NCI-H2029 treated with DMSO at 0.1 percent for 48 hours (cell line): ENCODE measurements around the gene HMOX1.
"Not testable (repeated sequence)": the region's sequence is repeated elsewhere in the genome, so short reads cannot be mapped to it uniquely, and the experiment has no call there.

ENCODE experiments used
- DNase-seq: peaks from one replicate; lab custom pipeline; 2025; lab: John Stamatoyannopoulos, UW

Gene HMOX1

GRCh38 chr22:35380013-35380412 lies 883 bp upstream of the HMOX1 start:
- DNase-seq, result no peak

- DNase-seq, result no peak
These were observed 621 bp downstream of the HMOX1 start for GRCh38 chr22:35381424-35382009.

DNA sequence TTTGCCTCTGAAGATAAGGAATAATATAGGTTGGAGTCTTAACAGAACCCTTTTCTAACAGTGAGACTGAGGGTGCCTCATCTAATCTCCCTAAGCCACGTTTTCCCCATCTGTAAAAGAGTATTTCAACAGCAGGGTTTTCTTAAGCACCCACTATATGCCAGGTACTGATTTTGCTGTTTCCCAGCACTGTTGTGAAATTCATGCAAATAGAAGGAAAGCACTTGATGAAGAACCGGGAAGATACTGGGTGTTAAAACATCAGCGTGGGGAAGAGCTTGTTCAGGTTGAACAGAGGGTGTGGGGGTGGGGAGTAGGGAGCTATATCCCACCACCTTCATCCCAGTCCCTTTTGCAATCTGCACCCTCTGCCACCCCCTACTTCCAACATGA lies 2.8 kb downstream of the HMOX1 start:
- no peak for DNase-seq

- DNase-seq, result no peak
These were observed 3.6 kb downstream of the HMOX1 start for GRCh38 chr22:35384527-35384926.

DNA sequence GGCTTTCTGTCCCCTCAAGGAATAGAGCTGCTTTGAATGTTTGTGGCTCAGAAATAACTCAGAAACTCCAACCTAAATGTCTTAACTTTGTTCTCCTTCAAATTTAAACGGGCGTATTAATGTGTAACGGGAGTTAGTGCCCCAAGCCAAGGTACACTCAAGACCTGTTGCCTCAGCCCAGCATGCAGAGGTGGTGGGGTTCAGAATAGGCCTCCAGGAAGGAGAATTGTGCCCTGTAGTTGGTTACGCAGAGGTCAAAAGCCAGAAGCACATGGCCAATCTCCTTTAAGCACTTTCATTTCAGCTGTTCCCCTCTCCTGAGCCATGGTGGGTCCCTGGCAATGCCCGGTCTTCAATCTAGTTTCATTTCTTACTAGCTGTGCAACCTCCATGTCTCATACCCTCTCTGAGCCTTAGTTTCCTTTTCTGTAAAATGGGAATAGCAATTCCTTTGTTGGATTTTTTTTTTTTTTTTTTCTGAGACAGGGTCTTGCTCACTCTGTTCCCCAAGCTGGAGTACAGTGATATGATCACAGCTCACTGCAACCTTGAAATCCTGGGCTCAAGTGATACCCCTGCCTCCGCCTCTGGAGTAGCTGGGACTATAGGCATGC lies 4.2 kb downstream of the HMOX1 start:
- no peak for DNase-seq

DNA sequence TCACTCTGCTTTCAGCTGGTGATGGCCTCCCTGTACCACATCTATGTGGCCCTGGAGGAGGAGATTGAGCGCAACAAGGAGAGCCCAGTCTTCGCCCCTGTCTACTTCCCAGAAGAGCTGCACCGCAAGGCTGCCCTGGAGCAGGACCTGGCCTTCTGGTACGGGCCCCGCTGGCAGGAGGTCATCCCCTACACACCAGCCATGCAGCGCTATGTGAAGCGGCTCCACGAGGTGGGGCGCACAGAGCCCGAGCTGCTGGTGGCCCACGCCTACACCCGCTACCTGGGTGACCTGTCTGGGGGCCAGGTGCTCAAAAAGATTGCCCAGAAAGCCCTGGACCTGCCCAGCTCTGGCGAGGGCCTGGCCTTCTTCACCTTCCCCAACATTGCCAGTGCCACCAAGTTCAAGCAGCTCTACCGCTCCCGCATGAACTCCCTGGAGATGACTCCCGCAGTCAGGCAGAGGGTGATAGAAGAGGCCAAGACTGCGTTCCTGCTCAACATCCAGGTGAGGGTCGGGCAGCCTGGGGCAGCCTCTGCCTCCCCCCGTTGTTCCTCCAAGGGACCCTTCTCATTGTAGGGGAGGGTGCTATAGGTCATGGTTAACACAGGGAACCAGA lies 5.9 kb downstream of the HMOX1 start:
- no peak for DNase-seq

DNA sequence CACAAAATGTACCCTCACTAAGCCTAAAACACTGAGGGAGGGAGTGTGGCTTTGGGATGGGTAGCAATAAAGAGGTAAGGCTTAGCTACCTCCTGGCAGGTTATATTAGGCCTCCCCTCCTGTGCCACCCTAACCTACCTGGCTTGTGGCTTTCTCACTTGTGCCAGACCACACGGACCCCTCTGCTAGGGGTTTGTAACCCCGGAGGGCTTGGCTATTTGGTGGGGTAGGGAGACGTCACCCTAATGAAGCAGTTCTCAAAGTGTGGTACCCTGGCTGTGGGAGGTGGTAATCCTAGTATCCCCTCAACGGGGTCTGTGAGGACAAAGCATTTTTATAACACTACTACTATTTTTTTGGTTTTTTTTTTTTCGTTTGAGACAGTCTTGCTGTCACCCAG lies 10.0 kb downstream of the HMOX1 start:
- no peak for DNase-seq

- DNase-seq, result no peak
These were observed 11.5 kb downstream of the HMOX1 start for GRCh38 chr22:35392357-35392756.

DNA sequence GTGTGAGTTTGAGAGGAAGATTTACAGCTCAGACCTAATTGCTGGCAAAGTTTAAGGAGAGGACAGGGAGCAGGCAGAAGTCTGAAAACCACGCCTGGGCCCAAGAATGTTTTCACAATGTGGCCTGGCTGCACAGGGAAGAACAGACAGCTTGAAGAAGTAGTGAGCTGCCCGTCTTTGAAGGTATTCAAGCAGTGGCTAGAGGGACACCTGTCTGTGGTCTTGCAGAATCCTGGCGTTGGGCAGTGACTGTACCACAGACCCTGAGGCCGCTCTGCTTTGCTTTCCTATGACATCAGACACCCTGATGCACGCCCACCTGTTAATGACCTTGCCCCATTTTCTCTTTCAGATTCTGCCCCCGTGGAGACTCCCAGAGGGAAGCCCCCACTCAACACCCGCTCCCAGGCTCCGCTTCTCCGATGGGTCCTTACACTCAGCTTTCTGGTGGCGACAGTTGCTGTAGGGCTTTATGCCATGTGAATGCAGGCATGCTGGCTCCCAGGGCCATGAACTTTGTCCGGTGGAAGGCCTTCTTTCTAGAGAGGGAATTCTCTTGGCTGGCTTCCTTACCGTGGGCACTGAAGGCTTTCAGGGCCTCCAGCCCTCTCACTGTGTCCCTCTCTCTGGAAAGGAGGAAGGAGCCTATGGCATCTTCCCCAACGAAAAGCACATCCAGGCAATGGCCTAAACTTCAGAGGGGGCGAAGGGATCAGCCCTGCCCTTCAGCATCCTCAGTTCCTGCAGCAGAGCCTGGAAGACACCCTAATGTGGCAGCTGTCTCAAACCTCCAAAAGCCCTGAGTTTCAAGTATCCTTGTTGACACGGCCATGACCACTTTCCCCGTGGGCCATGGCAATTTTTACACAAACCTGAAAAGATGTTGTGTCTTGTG lies 12.5 kb downstream of the HMOX1 start:
- no peak for DNase-seq

GRCh38 chr22:35394011-35394312 lies 13.1 kb downstream of the HMOX1 start:
- DNase-seq, result no peak

GRCh38 chr22:35394810-35395563 lies 14.1 kb downstream of the HMOX1 start:
- no peak for DNase-seq

DNA sequence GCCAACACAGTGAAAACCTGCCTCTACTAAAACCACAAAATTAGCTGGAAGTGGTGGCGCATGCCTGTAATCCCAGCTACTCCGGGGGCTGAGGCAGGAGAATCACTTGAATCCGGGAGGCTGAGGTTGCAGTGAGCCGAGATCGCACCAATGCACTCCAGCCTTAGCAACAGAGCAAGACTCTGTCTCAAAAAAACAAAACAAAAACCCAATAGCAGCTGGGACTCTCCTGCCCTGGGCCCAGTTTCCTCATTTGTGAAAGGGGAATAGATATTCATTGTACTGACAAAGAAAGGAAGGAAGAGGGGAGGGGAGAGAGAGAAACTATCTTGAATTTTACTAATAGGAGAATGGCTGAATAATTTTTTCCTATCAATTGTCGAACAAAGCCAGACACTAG lies 15.7 kb downstream of the HMOX1 start:
- DNase-seq, result not testable (repeated sequence)

DNA sequence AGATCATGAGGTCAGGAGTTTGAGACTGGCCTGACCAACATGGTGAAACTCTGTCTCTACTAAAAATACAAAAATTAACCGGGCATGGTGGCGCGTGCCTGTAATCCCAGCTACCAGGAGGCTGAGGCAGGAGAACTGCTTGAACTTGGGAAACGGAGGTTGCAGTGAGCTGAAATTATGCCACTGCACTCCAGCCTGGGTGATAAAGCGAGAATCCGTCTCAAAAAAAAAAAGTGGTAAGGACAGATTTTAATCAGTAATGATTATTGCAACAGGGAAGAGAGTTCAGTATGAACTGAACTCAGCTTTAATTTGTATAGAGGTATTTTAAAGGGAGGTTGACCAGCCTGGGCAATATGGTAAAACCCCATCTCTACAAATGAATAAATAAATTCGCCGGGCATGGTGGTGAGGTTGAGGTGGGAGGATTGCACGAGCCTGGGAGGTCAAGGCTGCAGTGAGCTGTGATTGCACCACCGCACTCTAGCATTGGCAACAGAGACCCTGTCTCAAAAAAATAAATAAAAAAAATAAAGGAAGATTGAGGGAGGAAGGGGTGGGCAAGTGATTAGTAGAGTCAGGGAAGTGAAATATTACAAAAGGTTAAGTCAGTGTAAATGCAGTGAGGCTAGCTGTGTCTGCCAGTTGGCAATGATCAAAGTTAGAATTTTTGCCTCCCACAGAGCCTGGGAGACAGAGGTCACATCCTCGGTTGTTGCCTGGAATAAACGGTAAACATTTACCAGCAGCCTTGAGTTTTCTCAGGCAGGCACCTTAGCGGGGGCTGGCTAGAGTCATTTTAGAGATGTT lies 16.4 kb downstream of the HMOX1 start:
- no peak for DNase-seq

- DNase-seq, result no peak
These were observed 17.7 kb downstream of the HMOX1 start for GRCh38 chr22:35398591-35398973.

GRCh38 chr22:35399114-35399677 lies 18.3 kb downstream of the HMOX1 start:
- peak; percentile 9 for DNase-seq

- peak; percentile 90 for DNase-seq
These were observed 19.0 kb downstream of the HMOX1 start, which contains the start of gene MCM5 for GRCh38 chr22:35399678-35400500. TSS of gene MCM5 (plus strand) at chr22:35400140. CDS start at chr22:35400439, 299 bp downstream.

- no peak for DNase-seq
These were observed 19.6 kb downstream of the HMOX1 start for GRCh38 chr22:35400501-35400790.

DNA sequence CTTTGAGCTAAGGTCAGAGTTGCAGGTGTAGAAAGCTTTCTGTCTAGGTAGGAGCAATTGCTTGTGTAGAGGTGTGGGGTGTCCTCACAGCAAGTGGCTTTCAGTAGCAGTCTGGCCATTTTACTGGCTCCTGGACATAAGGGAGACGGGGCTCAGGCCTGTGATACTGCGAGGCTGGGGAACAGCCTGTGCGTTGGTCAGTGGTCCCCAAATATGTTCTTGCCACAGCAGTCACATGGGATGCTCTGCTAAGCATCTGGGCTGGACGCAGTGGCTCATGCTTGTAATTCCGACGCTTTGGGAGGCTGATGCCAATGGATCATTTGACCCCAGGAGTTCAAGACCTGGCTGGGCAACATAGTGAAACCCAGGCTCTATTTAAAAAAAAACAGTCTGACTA lies 21.0 kb downstream of the HMOX1 start:
- DNase-seq, result no peak

- DNase-seq, result no peak
These were observed 22.5 kb downstream of the HMOX1 start for GRCh38 chr22:35403356-35403755.

DNA sequence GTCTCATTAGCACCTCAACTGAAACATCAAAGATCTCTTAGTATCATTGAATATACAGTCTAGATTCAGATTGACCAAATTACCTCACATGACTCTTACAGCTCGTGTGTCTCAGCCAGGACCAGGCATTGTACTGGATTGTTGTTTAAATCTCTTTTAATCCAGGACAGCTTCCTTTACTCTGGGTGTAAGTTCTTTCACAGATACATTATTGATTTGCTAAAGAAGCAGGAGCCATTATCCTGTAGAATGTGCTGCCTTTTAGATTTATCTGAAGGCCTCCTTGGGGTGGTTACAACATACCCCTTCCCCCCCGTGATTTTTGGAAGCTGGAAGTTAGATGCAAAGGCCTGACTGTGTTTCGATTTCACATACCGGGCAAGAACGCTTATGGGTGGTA lies 23.3 kb downstream of the HMOX1 start:
- no peak for DNase-seq
